GM18858 (cell line): ENCODE measurements around the gene UNCX.
"Not testable (repeated sequence)": the region's sequence is repeated elsewhere in the genome, so short reads cannot be mapped to it uniquely, and the experiment has no call there.

Experiments used
- ATAC-seq: cut with Tn5 transposase; IDR thresholded peaks from one replicate; pipeline ENCODE4 v1.9.1; 2021; ENCODE audit not compliant: unreplicated experiment

Gene UNCX

DNA sequence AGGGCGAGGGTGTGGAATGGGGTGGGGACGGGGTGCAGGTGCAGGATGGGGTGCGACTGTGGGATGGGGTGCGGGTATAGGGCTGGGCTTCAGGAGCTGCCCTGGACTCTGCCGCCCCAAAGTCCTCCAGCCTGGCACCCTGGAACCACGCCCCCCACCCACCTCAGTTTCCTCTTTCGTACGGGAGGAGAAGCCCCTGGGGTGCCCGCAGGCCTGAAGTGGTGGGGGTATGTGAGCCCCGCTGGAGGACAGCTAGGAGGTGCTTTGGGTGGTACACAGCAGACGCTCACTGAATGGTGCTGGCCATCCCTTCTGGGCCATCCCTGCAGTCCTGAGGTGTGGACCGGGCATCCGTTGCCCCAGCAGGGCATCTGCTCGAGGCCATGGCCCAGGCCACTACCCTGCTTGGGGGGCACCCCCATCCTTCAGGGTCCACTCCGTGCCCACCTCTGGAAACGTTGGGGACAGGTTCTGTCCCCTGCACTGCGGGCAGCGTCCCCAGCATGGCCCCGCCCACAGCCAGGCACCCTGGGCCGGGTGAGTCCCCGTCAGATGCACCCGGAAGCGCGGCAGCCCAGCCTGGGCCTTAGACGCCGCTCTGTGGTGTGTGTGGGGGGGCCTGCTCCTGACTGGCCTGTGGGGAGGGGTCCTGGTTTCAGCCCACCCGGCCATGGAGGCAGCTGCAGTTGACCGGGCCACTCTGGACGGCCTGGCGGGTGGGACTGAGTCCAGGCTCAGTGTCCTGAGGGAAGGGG lies 41.6 kb downstream of the UNCX start:
- no peak for ATAC-seq

DNA sequence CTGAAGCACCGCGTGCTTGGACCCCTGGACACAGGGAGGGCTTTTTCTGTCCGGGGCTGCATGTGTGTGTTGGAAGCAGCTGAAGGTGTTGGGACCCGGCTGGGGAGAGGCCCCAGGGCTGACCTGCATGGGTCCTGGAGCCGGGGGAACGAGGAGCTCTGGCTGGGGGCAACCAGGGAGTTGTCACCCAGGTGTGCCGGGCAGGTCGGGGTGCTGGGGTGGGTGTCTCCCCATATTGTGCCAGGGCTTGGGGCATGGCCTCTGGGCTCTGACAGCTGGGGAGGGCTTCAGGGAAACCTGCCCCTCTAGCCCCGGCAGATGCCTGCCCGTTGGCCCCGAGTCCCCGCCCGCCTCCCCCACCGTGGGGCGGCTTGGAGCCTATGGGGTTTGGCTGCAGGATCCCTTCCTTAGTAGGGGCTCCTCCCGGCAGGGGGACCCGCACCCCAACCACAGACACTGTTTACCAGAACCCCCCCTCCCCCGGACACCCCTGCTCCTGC lies 42.3 kb downstream of the UNCX start:
- ATAC-seq, result no peak

DNA sequence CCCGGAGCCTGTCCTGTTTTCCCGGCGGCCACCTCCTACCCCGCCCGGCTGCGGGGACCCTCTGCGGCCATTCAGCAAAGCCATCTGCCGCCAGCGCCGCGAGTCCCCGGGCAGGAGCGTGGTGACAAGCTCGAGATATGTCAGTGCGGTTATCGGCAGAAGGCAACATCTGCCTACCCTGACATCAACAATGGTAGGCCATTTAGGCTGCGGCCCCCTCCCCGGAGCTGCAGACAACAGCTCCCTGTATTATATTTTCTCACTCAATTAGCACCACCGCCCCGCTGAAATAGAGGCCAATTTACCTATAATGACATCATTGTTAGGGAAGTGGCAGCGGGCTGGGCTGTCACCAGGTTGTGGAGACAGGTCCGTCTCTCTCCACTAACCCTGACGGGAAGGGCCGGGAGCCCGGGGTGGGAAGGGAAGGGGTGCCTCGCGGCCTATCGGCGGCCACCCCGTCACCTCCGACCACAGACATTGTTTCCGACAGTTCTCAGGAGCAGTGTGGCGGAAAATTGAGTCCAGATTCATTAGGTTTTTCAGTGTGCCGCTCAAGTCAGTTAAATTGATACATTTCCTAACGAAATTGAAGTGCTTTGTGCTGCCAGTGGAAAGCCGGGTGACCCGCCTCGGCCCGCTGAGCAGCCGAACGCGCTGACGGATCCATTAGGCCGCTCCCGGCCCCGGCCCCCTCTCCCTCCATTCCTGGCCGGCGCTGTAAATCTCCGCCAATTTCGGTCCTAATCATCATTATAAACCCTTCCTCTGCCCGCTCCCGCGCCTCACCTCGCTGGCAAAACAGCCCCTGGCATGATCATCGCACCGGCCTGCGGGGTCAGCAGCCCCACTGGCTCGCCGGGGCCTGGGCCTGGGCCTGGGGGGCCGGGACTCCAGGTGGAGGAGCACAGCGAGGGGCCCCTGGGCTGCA lies 43.0 kb downstream of the UNCX start:
- no peak for ATAC-seq

DNA sequence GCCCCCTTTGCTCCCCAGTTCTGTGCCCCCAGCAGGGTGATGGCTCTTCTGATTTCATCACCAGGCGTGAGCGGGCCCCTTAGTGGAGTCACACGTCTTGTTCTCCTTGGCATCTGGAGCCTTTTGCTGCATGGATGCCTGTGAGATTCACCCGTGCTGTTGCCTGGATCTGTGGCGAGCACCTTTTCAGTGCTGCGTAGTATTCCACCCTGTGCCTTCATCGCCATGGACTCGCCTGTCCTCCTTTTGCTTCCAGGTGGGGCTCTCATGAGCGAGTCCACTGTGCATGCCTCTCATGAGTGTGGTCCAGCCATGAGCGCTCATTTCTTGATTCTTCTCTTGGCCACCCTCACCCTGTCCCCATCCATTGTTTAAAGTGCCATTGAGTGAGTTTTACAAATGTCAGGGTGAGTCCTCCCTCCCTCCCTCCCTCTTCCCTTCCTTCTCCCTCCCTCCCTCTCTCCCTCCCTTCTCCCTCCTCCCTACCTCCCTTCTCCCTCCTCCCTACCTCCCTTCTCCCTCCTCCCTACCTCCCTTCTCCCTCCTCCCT lies 44.0 kb downstream of the UNCX start:
- ATAC-seq, result no peak

DNA sequence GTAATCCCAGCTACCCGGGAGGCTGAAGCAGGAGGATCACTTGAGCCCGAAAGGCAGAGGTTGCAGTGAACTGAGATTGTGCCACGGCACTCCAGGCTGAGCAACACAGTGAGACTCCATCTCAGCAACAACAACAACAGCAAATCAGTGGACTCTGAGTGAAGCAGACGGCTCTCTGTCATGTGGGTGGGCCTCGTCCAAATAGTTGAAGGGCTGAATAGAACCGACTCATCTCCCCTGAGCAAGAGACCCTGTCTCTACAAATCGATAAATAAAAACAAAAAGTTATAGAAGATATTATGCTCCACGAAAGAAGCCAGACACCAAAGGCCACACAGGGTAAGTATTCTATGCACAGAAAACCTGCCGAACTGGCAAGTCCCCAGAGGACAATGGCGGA lies 45.9 kb downstream of the UNCX start:
- no peak for ATAC-seq

DNA sequence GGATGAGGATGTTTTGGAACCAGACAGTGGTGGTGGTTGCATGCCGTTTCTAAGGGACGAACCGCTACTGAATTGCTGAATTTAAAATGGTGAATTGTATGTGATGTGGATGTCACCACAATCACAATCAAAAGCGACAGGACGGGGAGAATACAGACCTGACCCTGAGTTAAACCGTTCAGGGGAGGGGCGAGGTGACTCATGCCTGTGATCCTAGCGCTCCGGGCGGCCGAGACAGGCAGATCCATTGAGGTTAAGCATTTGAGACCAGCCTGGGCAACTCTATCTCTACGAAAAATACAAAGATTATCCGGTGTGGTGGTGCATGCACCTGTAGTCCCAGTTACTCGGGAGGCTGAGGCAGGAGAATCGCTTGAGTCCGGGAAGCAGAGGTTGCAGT lies 46.4 kb downstream of the UNCX start:
- ATAC-seq, result no peak

DNA sequence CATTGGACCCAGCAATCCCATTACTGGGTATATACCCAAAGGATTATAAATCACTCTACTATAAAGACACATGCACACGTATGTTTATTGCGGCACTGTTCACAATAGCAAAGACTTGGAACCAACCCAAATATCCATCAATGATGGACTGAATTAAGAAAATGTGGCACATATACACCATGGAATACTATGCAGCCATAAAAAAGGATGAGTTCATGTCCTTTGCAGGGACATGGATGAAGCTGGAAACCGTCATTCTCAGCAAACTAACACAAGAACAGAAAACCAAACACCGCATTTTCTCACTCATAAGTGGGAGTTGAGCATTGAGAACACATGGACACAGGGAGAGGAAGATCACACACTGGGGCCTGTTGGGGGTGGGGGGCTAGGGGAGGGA lies 47.2 kb downstream of the UNCX start:
- not testable (repeated sequence) for ATAC-seq

DNA sequence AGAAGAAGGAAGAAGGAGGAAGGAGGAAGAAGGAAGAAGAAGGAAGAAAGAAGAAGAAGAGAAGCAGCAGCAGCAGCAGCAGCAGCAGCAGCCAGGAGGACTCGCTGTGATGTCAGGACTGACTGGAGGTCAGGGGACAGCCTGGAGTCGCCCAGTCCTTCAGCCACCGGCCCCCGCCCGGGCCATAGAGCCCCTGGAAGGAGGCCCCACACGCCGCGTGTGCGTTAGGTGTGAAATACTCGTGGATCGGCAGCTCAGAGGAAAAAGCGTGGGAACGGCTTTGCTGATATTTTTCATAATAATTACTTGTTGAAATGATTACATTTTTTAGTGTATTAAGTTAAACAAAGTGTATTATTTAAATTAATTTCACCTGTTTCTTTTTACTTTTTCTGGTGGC lies 48.4 kb downstream of the UNCX start:
- ATAC-seq, result no peak

DNA sequence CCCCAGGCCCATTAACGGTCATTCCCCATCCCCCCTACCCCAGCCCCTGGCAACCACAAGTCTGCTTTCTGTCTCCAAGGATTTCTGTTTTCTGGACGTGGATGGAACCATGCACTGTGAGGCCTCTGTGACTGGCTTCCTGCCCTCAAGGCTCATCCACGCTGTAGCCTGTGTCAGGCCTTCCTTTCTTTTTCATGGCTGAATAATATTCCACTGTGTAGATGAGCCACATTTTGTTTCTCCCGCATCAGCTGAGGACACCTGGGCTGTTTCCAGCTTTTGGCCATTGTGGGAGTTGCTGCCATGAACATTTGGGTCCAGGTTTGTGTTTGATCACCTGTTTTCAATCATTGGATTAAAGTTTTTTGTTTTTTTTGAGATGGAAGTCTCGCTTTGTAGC lies 50.0 kb downstream of the UNCX start:
- ATAC-seq, result no peak

DNA sequence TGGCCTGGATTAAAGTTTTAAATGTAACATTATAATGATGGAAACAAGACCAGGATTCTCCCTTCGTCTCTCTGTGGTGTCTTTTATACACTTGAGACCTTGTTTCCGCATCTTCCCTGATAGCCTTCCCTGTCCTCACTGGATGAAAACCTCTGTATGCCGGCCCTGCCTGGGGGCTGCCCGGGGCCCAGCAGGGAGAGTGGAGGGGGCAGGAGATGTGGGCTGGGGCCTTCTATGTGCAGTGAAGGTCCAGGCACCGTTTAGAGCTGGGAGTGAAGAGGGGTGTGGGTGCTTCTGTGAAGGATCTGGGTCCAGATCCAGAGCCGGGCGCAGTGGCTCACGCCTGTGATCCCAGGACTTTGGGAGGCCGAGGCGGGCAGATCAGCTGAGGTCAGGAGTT lies 50.7 kb downstream of the UNCX start:
- ATAC-seq, result no peak

DNA sequence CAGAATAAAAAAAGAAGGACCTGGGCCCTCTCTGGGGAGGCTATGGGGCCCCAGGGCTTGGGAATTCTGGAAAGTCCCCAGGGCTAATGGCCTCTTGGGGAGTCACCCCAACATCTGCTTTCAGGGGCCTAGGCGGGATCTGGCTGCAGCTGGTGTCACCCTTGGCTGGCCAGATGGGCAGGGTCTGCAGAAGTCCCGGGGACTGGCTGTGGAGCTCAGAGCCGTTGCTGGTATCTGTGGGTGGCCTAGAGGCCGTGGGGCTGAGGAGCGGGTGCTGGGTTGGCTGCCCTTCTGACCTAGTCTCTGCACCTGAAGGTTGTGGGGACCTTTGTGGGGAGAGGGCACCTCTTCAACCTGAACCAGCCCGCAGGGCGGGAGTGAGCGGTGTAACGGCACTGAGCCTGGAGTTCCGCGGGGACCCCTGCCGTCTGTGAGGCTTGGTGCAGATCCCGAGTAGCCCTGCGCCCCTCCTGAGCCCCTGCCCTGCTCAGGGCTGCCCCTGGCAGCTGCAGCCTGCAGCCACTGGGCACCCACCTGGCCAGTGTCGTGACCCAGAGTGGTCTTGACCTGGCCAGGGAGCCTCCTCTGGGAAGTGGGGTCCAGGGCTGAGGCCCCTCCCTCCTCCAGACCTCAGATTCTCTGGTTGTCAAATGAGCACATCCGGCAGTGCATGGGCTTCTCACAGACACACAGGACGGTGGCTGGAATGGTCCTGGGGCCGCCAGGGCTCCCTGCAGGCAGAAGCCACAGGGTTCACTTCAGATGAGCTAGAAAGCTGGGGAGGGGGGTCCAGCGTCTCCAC lies 51.5 kb downstream of the UNCX start:
- ATAC-seq, result no peak

DNA sequence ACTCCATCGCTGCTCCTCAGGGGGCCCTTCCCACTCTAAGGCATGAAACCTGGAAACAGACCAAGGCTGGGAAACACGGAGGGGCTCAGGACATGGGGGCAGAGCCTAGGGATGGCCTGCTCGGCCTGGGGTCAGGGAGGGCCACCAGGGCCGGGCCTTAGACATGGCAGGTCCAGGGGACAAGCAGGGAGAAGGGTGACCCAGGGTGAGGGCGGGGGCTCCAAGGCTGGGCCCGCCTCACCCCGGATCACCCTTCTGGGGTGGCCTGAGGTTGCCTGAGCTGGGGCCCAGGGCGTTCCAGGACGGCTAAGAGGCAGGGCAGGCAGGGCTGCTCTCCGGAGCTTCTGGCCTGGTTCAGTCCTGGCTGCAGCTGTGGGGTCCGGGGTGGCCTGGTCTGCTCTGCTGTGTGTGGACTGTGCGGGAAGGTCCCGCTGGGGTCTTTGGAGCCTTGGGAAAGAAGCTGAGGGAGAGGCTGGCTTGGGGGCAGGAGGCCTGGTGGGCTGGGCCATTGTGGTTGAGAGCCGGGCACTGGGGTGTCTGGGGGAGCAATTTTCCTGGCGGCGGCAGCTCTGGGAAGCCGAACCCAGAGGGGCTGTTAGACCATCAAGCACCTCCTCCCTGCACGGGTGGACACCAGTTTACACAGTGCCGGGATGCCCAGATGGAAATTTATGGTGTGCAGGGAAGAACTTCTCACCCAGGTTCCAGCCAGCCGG lies 52.2 kb downstream of the UNCX start:
- ATAC-seq, result no peak

DNA sequence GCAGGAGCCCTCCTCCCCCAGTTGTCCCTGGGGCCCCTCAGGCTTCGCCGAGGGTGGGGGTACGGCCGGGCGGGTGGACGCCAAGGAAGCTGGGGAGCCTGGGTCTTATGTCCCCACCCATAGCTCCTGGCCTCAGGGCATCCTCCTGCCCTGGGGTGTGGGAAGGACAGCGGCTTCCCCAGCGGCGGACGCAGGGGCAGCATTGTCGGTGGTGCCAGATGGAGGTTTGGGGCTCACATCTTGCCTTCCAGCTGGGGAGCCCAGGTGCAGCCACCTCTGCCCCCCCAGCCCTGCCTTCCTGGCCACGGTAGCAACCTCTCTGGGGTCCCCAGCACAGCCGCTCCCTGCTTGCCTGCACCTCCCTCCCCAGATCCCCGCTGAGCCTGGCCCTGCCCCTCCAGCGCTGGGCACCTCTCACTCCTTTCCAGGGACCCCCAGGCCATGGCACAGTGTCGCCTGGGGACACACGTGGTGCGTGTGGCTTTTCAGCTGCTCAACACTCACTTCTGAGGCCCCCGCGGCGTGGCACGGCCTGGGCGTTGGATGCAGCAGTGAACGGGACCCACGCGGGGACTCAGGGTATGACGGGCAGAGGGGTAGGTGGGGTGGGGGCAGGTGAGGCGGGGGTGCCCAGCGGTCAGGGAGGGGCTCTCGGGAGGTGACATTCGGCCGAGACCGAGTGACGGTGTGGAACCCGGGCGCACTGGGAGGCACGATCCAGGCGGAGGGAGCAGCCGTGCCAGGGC lies 53.1 kb downstream of the UNCX start:
- ATAC-seq, result no peak
